Heart right ventricle (tissue), 16 donors: ENCODE data around the gene LARP6. TPM values are rescaled to one million over a fixed set of nuclear protein-coding genes. Genes with fewer than 3 reads are reported as not detected.

Experiments
- ATAC-seq, 8 donors: fragments of 200-7000 bp; cut with Tn5 transposase; one replicate each; pipeline ENCODE4 v1.9.1; 2020; ENCODE audit warnings: mild to moderate bottlenecking in 8 of 8, moderate library complexity in 8 of 8, moderate number of reproducible peaks in 1 of 8
- DNase-seq, 2 donors: peaks; one replicate each; pipeline ENCODE4 v3.0.0-alpha.2; 2020
- H3K27ac ChIP-seq, 10 donors: fragments of 200-600 bp; sonication (generic) in 2 of 10; one replicate each; pipeline versions ENCODE4 v1.5.0 to v1.8.0; 2020 to 2022; ENCODE audit warnings: mild to moderate bottlenecking in 3 of 10
- H3K27me3 ChIP-seq, 7 donors: fragments of 200-600 bp; one replicate each; pipeline ENCODE4 v1.8.0; 2021 to 2022; ENCODE audit warnings: mild to moderate bottlenecking in 2 of 7
- H3K36me3 ChIP-seq, 9 donors: fragments of 200-600 bp; sonication (generic) in 1 of 9; one replicate each; pipeline versions ENCODE4 v1.5.0 to v1.8.0; 2020 to 2022; ENCODE audit warnings: mild to moderate bottlenecking in 2 of 9
- H3K4me1 ChIP-seq, 9 donors: fragments of 200-600 bp; sonication (generic) in 1 of 9; one replicate each; pipeline versions ENCODE4 v1.5.0 to v1.8.0; 2020 to 2022; ENCODE audit warnings: mild to moderate bottlenecking in 4 of 9
- H3K4me3 ChIP-seq, 10 donors: fragments of 200-600 bp; sonication (generic) in 2 of 10; one replicate each; pipeline versions ENCODE4 v1.5.0 to v1.8.0; 2020 to 2022; ENCODE audit warnings: mild to moderate bottlenecking in 7 of 10, moderate library complexity in 2 of 10
- H3K9me3 ChIP-seq, 11 donors: fragments of 200-600 bp in 10 of 11; sonication (generic) in 2 of 11; one replicate each; pipeline versions ENCODE4 v1.5.0 to v1.8.0; 2013 to 2022; ENCODE audit warnings: mild to moderate bottlenecking in 2 of 11, control low read depth in 1 of 11, moderate library complexity in 1 of 11
- CTCF ChIP-seq, 9 donors: fragments of 200-600 bp; sonication (generic) in 2 of 9; IDR thresholded peaks; one replicate each; pipeline versions ENCODE4 v1.5.0 to v1.8.0; 2021 to 2022; ENCODE audit warnings: antibody characterized with exemption in 9 of 9, mild to moderate bottlenecking in 5 of 9, moderate library complexity in 1 of 9
- WGBS, 2 donors: extraction: QIAGEN DNeasy Blood & Tissue Kit; methylation state at CpG; one replicate each; pipeline ENCODE4 v1.1.7; 2013; ENCODE audit warnings: inconsistent platforms in 1 of 2; 5-methylcytosine and 5-hydroxymethylcytosine counted together
- intact Hi-C, 10 donors: fragments of 100-400 bp; cut with DNase I; formaldehyde crosslinking; loops; one replicate each; pipeline versions ENCODE4 v1.11.1 to v1.14.2; 2022
- polyA plus RNA-seq, 2 donors: library from polyadenylated mRNA; stranded (reverse); fragments of 200-250 nt; gene quantifications; one replicate each; pipeline ENCODE4 v1.2.3, GENCODE V29; 2013
- total RNA-seq, 10 donors: library from RNA; stranded (reverse); fragmentation: NEBNext Ultra II Directional in 3 of 10; extraction: Animal tissue kit (Norgen Biotek cat#: 25700) in 3 of 10; gene quantifications; one replicate each; pipeline versions ENCODE4 v1.2.1 to v1.2.4, GENCODE V29; 2021 to 2023
- donor health status: Arrhythmogenic right ventricular cardiomyopathy.
- donor health status: ischemic (EF 13 %, LVEDD 7.1; RV severe dilation, severe dysfunction).
- donor health status: healthy with polysubstance abuse.
- donor health status: DM: no; HTN: yes; CAD: no.
- donor health status: DM: no; HTN: no; CAD: no.
- donor health status: ischemic (EF 25% LVEDD 6.9; RV normal size, moderate dysfunction).
- donor health status: ischemic (EF 25% LVEDD 5.7; RV mildly dilated, moderate dysfunction).
- donor health status: healthy.
- donor health status: DM: yes; HTN: yes; CAD: no.
- donor health status: Ischemic cardiomyopathy.
- donor health status: ischemic (EF 35%, LVEDD 5.7; RV mildly dilated, moderate dysfunction).
- donor health status: nonischemic (EF 11% LVEDD 7.7; RV severe dilation, severe dysfunction).
- donor health status: DM: yes; HTN: yes; CAD: no.
- donor health status: PGD.
- donor health status: ischemic (EF 29% LVEDD 5.4; RV normal size, mild dysfunction).
- donor health status: nonischemic (EF 23%, LVEDD 6.1; RV moderate dilation, normal function).

Gene LARP6
- total and polyA plus RNA-seq, 12 donors: 22.8 to 86.2 (median 38.9) TPM

GRCh38 chr15:70857562-70858285 is 3.8 kb upstream of the LARP6 start:
- peaks cover 0 to 46% (median 19%) of the 10 kb centered on the region in 9 donors for H3K4me1 ChIP-seq
- no peaks in the 10 kb centered on the region for H3K36me3 ChIP-seq
- H3K9me3 ChIP-seq: no peaks in the 10 kb centered on the region
- intact Hi-C loops: no loop called here
- DNase-seq (no peak), ATAC-seq (no peak)
- peak overlapping the region in 9 of 10 donors; percentile 23 to 96 (median 73) for H3K27ac ChIP-seq
- H3K27me3 ChIP-seq: peaks cover 0 to 30% (median 0%) of the 10 kb centered on the region in 7 donors
- no peak for TF ChIP-seq CTCF (IDR thresholded peaks at IDR 0.05)
- 79 to 82% methylated on average over 3 of the region's 3 CpGs for WGBS, 2 donors
- H3K4me3 ChIP-seq: no peak overlapping the region

- ATAC-seq: peak; percentile 51 to 89 (median 78)
- H3K4me1 ChIP-seq: peaks cover 0 to 53% (median 23%) of the 10 kb centered on the region in 9 donors
- H3K4me3 ChIP-seq: peak overlapping the region in 1 of 10 donors; percentile 14
- peak; percentile 51 to 91 for DNase-seq
- WGBS, 2 donors: 48 to 61% methylated on average over 5 of the region's 5 CpGs
- H3K9me3 ChIP-seq: no peaks in the 10 kb centered on the region
- peaks cover 0 to 1% (median 0%) of the 10 kb centered on the region in 9 donors for H3K36me3 ChIP-seq
- TF ChIP-seq CTCF (IDR thresholded peaks at IDR 0.05): no peak
- intact Hi-C loops: no loop called here
- H3K27me3 ChIP-seq: peaks cover 0 to 36% (median 0%) of the 10 kb centered on the region in 7 donors
- H3K27ac ChIP-seq: peak overlapping the region in 9 of 10 donors; percentile 23 to 97 (median 73)
Measured at GRCh38 chr15:70856884-70857561, 3.1 kb upstream of the LARP6 start.

- DNase-seq (no peak), ATAC-seq (no peak)
- Histone ChIP-seq H3K27me3 (peaks cover 0 to 43% (median 0%) of the 10 kb centered on the region in 7 donors), H3K9me3 (no peaks in the 10 kb centered on the region), H3K4me3 (peak overlapping the region in 1 of 10 donors; percentile 14), H3K27ac (peak overlapping the region in 9 of 10 donors; percentile 23 to 97 (median 73)), H3K4me1 (peaks cover 0 to 60% (median 28%) of the 10 kb centered on the region in 9 donors), H3K36me3 (peaks cover 0 to 8% (median 3%) of the 10 kb centered on the region in 9 donors)
- 66 to 67% methylated on average over 7 of the region's 7 CpGs for WGBS, 2 donors
- intact Hi-C loops: no loop called here
- no peak for TF ChIP-seq CTCF (IDR thresholded peaks at IDR 0.05)
Measured at GRCh38 chr15:70856177-70856883, 2.4 kb upstream of the LARP6 start.

GRCh38 chr15:70855764-70856163 is 1.8 kb upstream of the LARP6 start:
- DNase-seq (no peak), ATAC-seq (no peak)
- intact Hi-C loops: no loop called here
- peaks cover 0 to 48% (median 0%) of the 10 kb centered on the region in 7 donors for H3K27me3 ChIP-seq
- TF ChIP-seq CTCF (IDR thresholded peaks at IDR 0.05): no peak
- no peaks in the 10 kb centered on the region for H3K9me3 ChIP-seq
- H3K4me1 ChIP-seq: peaks cover 0 to 61% (median 31%) of the 10 kb centered on the region in 9 donors
- 88 to 93% methylated on average over 2 of the region's 2 CpGs for WGBS, 2 donors
- H3K36me3 ChIP-seq: peaks cover 0 to 14% (median 8%) of the 10 kb centered on the region in 9 donors
- H3K27ac ChIP-seq: peak overlapping the region in 7 of 10 donors; percentile 37 to 97 (median 95)
- H3K4me3 ChIP-seq: no peak overlapping the region
